Heart left ventricle (tissue), 16 donors: ENCODE measurements around the gene FDXACB1. TPM values are rescaled to one million over a fixed set of nuclear protein-coding genes. Genes with fewer than 3 reads are reported as not detected.
A peak's percentile ranks its signal among the peaks of the same experiment; 100 is the strongest.

Experiments used
- ATAC-seq, 4 donors: fragments of 200-7000 bp; cut with Tn5 transposase; one replicate each; pipeline ENCODE4 v1.9.1; 2020 to 2022; ENCODE audit warnings: moderate library complexity in 4 of 4, mild to moderate bottlenecking in 3 of 4, moderate number of reproducible peaks in 1 of 4
- DNase-seq, 5 donors: peaks; one replicate each; pipeline ENCODE4 v3.0.0-alpha.2; 2020
- H3K27ac ChIP-seq, 12 donors: fragments of 200-600 bp; sonication (generic) in 4 of 12; one replicate each; pipeline versions ENCODE4 v1.5.0 to v1.8.0; 2016 to 2022; ENCODE audit warnings: mild to moderate bottlenecking in 2 of 12
- H3K27me3 ChIP-seq, 9 donors: fragments of 200-600 bp; sonication (generic) in 2 of 9; one replicate each; pipeline versions ENCODE4 v1.5.1 to v1.8.0; 2016 to 2022; ENCODE audit warnings: mild to moderate bottlenecking in 3 of 9
- H3K36me3 ChIP-seq, 9 donors: fragments of 200-600 bp; sonication (generic) in 2 of 9; one replicate each; pipeline versions ENCODE4 v1.5.0 to v1.8.0; 2018 to 2022; ENCODE audit warnings: mild to moderate bottlenecking in 2 of 9
- H3K4me1 ChIP-seq, 12 donors: fragments of 200-600 bp; sonication (generic) in 4 of 12; one replicate each; pipeline versions ENCODE4 v1.5.0 to v1.8.0; 2016 to 2022; ENCODE audit warnings: mild to moderate bottlenecking in 3 of 12
- H3K4me3 ChIP-seq, 12 donors: fragments of 200-600 bp; sonication (generic) in 4 of 12; one replicate each; pipeline versions ENCODE4 v1.5.0 to v1.8.0; 2017 to 2022; ENCODE audit warnings: mild to moderate bottlenecking in 9 of 12, moderate library complexity in 4 of 12
- H3K9me3 ChIP-seq, 12 donors: fragments of 200-600 bp; sonication (generic) in 4 of 12; one replicate each; pipeline versions ENCODE4 v1.5.0 to v1.8.0; 2016 to 2022; ENCODE audit warnings: mild to moderate bottlenecking in 1 of 12
- CTCF ChIP-seq, 12 donors: fragments of 200-600 bp; sonication (generic) in 4 of 12; IDR thresholded peaks; one replicate each; pipeline versions ENCODE4 v1.5.0 to v1.8.0; 2018 to 2022; ENCODE audit warnings: antibody characterized with exemption in 12 of 12, mild to moderate bottlenecking in 5 of 12
- POLR2A ChIP-seq, 2 donors: fragments of 450-650 bp; IDR thresholded peaks; one replicate each; pipeline ENCODE4 v1.6.1; 2017; ENCODE audit warnings: antibody characterized with exemption in 2 of 2, mild to moderate bottlenecking in 2 of 2, moderate library complexity in 2 of 2
- WGBS, 4 donors: extraction: QIAGEN DNeasy Blood & Tissue Kit in 2 of 4; methylation state at CpG; one replicate each; pipeline versions ENCODE4 v1.1.5 to v1.1.7; 2013 to 2018; 5-methylcytosine and 5-hydroxymethylcytosine counted together
- intact Hi-C, 10 donors: fragments of 100-400 bp; cut with DNase I; formaldehyde crosslinking; loops; one replicate each; pipeline versions ENCODE4 v1.11.1 to v1.14.2; 2022
- polyA plus RNA-seq, 2 donors: library from polyadenylated mRNA; stranded (reverse); fragments of 200-250 nt; gene quantifications; one replicate each; pipeline ENCODE4 v1.2.3, GENCODE V29; 2013
- total RNA-seq, 9 donors: library from RNA; depleted of rRNA in 2 of 9; stranded (reverse); fragments of >200 nt in 2 of 9; fragmentation: NEBNext Ultra II Directional in 3 of 9; extraction: Animal tissue kit (Norgen Biotek cat#: 25700) in 3 of 9; gene quantifications; one replicate each; pipeline versions ENCODE4 v1.1.0 to v1.2.4, GENCODE V29; 2016 to 2023
- donor health status: ischemic (EF 13 %, LVEDD 7.1; RV severe dilation, severe dysfunction).
- donor health status: healthy with polysubstance abuse.
- donor health status: DM: no; HTN: yes; CAD: no.
- donor health status: DM: no; HTN: no; CAD: no.
- donor health status: ischemic (EF 25% LVEDD 6.9; RV normal size, moderate dysfunction).
- donor health status: ischemic (EF 25% LVEDD 5.7; RV mildly dilated, moderate dysfunction).
- donor health status: healthy.
- donor health status: DM: yes; HTN: yes; CAD: no.
- donor health status: ischemic (EF 35%, LVEDD 5.7; RV mildly dilated, moderate dysfunction).
- donor health status: nonischemic (EF 11% LVEDD 7.7; RV severe dilation, severe dysfunction).
- donor health status: DM: yes; HTN: yes; CAD: no.
- donor health status: PGD.
- donor health status: ischemic (EF 29% LVEDD 5.4; RV normal size, mild dysfunction).
- donor health status: nonischemic (EF 23%, LVEDD 6.1; RV moderate dilation, normal function).

Gene FDXACB1
- total and polyA plus RNA-seq, 11 donors, result 0.69 to 2.0 (median 1.1) TPM

GRCh38 chr11:111829185-111829968 is 49.6 kb downstream of the FDXACB1 start:
- WGBS, 4 donors, result 81 to 91% (median 88%) methylated on average over 5 of the region's 5 CpGs
- TF ChIP-seq POLR2A (IDR thresholded peaks at IDR 0.05) (no peak), CTCF (IDR thresholded peaks at IDR 0.05) (no peak)
- peak in 2 of 4 donors; percentile 45 to 47 for ATAC-seq
- Histone ChIP-seq H3K27me3 (no peaks in the 10 kb centered on the region), H3K4me1 (peaks cover 0 to 7% (median 0%) of the 10 kb centered on the region in 12 donors), H3K9me3 (no peaks in the 10 kb centered on the region), H3K27ac (no peak overlapping the region), H3K4me3 (no peak overlapping the region), H3K36me3 (peaks cover 0 to 65% (median 19%) of the 10 kb centered on the region in 9 donors)
- DNase-seq, result no peak
- intact Hi-C loops, result no loop called here

GRCh38 chr11:111826322-111826950 is 52.5 kb downstream of the FDXACB1 start:
- H3K27me3 ChIP-seq, result no peaks in the 10 kb centered on the region
- H3K36me3 ChIP-seq, result peaks cover 0 to 40% (median 15%) of the 10 kb centered on the region in 9 donors
- no peak overlapping the region for H3K4me3 ChIP-seq
- ATAC-seq, result no peak
- H3K9me3 ChIP-seq, result no peaks in the 10 kb centered on the region
- no peak for TF ChIP-seq CTCF (IDR thresholded peaks at IDR 0.05)
- no peak for TF ChIP-seq POLR2A (IDR thresholded peaks at IDR 0.05)
- intact Hi-C loops, result no loop called here
- H3K4me1 ChIP-seq, result no peaks in the 10 kb centered on the region
- WGBS, 4 donors, result 60 to 74% (median 66%) methylated on average over 2 of the region's 2 CpGs
- DNase-seq, result no peak
- no peak overlapping the region for H3K27ac ChIP-seq

Other genes with a start within 250 kb of the FDXACB1 start
- 10 to 100 TPM in 5 of 9 donors, 1 to 10 TPM in 4; 6.8 to 99.9 (median 11.8) TPM for gene PPP2R1B, start 112.8 kb downstream of the FDXACB1 start, total RNA-seq
- 1 to 10 TPM; 4.2 to 7.9 TPM for gene PPP2R1B, start 112.8 kb downstream of the FDXACB1 start, polyA plus RNA-seq
- 10 to 100 TPM; 13.5 to 26.5 (median 17.6) TPM for gene ALG9, start 7.6 kb downstream of the FDXACB1 start, total RNA-seq
- gene ALG9, start 7.6 kb downstream of the FDXACB1 start, polyA plus RNA-seq, result 10 to 100 TPM; 16.2 to 20.9 TPM
- 10 to 100 TPM; 11.9 to 38.7 (median 31.8) TPM for gene CFAP68, start 376 bp upstream of the FDXACB1 start, total RNA-seq
- 10 to 100 TPM; 12.9 to 39.5 TPM for gene CFAP68, start 376 bp upstream of the FDXACB1 start, polyA plus RNA-seq
- over 10,000 TPM in 2 of 9 donors, 1,000 to 10,000 TPM in 7; 4,504 to 20,720 (median 7,991) TPM for gene CRYAB, start 32.6 kb upstream of the FDXACB1 start, total RNA-seq
- over 10,000 TPM; 11,485 to 15,236 TPM for gene CRYAB, start 32.6 kb upstream of the FDXACB1 start, polyA plus RNA-seq
- gene HSPB2, start 33.6 kb upstream of the FDXACB1 start, total RNA-seq, result 10 to 100 TPM in 7 of 9 donors, 1 to 10 TPM in 2; 5.5 to 66.7 (median 20.9) TPM
- 10 to 100 TPM; 59.8 to 67.9 TPM for gene HSPB2, start 33.6 kb upstream of the FDXACB1 start, polyA plus RNA-seq
- gene C11orf52, start 39.7 kb upstream of the FDXACB1 start, total RNA-seq, result 1 to 10 TPM in 8 of 9 donors, under 1 TPM in 1; 0.79 to 8.3 (median 2.0) TPM
- 1 to 10 TPM; 2.3 to 2.9 TPM for gene C11orf52, start 39.7 kb upstream of the FDXACB1 start, polyA plus RNA-seq
- gene DIXDC1, start 58.2 kb upstream of the FDXACB1 start, total RNA-seq, result 10 to 100 TPM; 15.0 to 34.9 (median 20.5) TPM
- 10 to 100 TPM in 1 of 2 donors, 1 to 10 TPM in 1; 3.9 to 10.6 TPM for gene DIXDC1, start 58.2 kb upstream of the FDXACB1 start, polyA plus RNA-seq
- gene DLAT, start 146.2 kb upstream of the FDXACB1 start, total RNA-seq, result 100 to 1,000 TPM; 110 to 179 (median 160) TPM
- 10 to 100 TPM; 48.7 to 98.3 TPM for gene DLAT, start 146.2 kb upstream of the FDXACB1 start, polyA plus RNA-seq
- gene PIH1D2, start 194.9 kb upstream of the FDXACB1 start, total RNA-seq, result 1 to 10 TPM; 1.4 to 6.9 (median 2.1) TPM
- gene PIH1D2, start 194.9 kb upstream of the FDXACB1 start, polyA plus RNA-seq, result 1 to 10 TPM; 1.4 to 2.4 TPM
- gene NKAPD1, start 195.1 kb upstream of the FDXACB1 start, total RNA-seq, result 10 to 100 TPM in 3 of 9 donors, 1 to 10 TPM in 6; 5.1 to 12.5 (median 7.6) TPM
- 10 to 100 TPM in 1 of 2 donors, 1 to 10 TPM in 1; 4.2 to 10.9 TPM for gene NKAPD1, start 195.1 kb upstream of the FDXACB1 start, polyA plus RNA-seq
- 100 to 1,000 TPM; 113 to 203 (median 148) TPM for gene TIMM8B, start 207.6 kb upstream of the FDXACB1 start, total RNA-seq
- gene TIMM8B, start 207.6 kb upstream of the FDXACB1 start, polyA plus RNA-seq, result 100 to 1,000 TPM; 210 to 327 TPM
- gene SDHD, start 207.7 kb upstream of the FDXACB1 start, total RNA-seq, result 100 to 1,000 TPM; 173 to 314 (median 245) TPM
- 100 to 1,000 TPM; 235 to 236 TPM for gene SDHD, start 207.7 kb upstream of the FDXACB1 start, polyA plus RNA-seq